HepG2 (cell line): Measurements from ENCODE around the gene CD4. TPM values are rescaled to one million over a fixed set of nuclear protein-coding genes. Genes with fewer than 3 reads are reported as not detected.
A peak's percentile ranks its signal among the peaks of the same experiment; 100 is the strongest.

Source experiments
- ARNT2 ChIP-seq: sonication (generic); formaldehyde crosslinking; IDR thresholded peaks from 2 replicates; pipeline ENCODE4 v1.8.0; 2022; ENCODE audit warnings: mild to moderate bottlenecking, low read depth, missing genetic modification reagents, moderate library complexity
- BRCA1 ChIP-seq: sonication (generic); formaldehyde crosslinking; IDR thresholded peaks from 2 replicates; pipeline ENCODE4 v1.4.0; 2020; ENCODE audit warnings: missing genetic modification reagents
- CBFB ChIP-seq: sonication (generic); formaldehyde crosslinking; IDR thresholded peaks from 2 replicates; pipeline ENCODE4 v1.4.0; 2020; ENCODE audit warnings: missing genetic modification reagents
- DNMT3B ChIP-seq: conservative IDR thresholded peaks from 2 replicates; pipeline ENCODE4 v1.6.1; 2016; ENCODE audit warnings: missing biosample characterization, control low read depth
- ETV5 ChIP-seq: IDR thresholded peaks from 2 replicates; pipeline ENCODE4 v1.6.1; 2018; ENCODE audit warnings: missing biosample characterization, missing genetic modification reagents, inconsistent platforms, borderline replicate concordance
- FLYWCH1 ChIP-seq: sonication (generic); formaldehyde crosslinking; IDR thresholded peaks from 2 replicates; pipeline ENCODE4 v1.8.1; 2023; ENCODE audit warnings: mild to moderate bottlenecking, missing genetic modification reagents
- FOXA3 ChIP-seq: IDR thresholded peaks from 2 replicates; pipeline ENCODE4 v1.6.1; 2016; ENCODE audit warnings: missing genetic modification reagents, missing compliant biosample characterization
- HDAC6 ChIP-seq: fragments of 200-600 bp; sonication (generic); IDR thresholded peaks from 2 replicates; pipeline ENCODE4 v1.7.0; 2017; ENCODE audit warnings: mild to moderate bottlenecking, antibody characterized with exemption, low read length, low read depth
- HNRNPH1 ChIP-seq: fragments of 200-400 bp; formaldehyde crosslinking; optimal IDR thresholded peaks from 2 replicates; pipeline ENCODE3; 2017; ENCODE audit warnings: mild to moderate bottlenecking, low read depth, low read length
- MXD4 ChIP-seq: IDR thresholded peaks from 2 replicates; pipeline ENCODE4 v1.6.1; 2016; ENCODE audit warnings: mild to moderate bottlenecking, missing biosample characterization, missing genetic modification reagents
- NR2F6 ChIP-seq, 2 experiments: IDR thresholded peaks; 2 replicates each; pipeline ENCODE4 v1.6.1; 2016; ENCODE audit warnings: antibody characterized with exemption in 1 of 2, mild to moderate bottlenecking in 1 of 2
- RFX1 ChIP-seq: fragments of 450-650 bp; IDR thresholded peaks from 2 replicates; pipeline ENCODE4 v1.6.1; 2017
- SIX4 ChIP-seq: sonication (generic); formaldehyde crosslinking; IDR thresholded peaks from 2 replicates; pipeline ENCODE4 v1.4.0; 2020; ENCODE audit warnings: missing genetic modification reagents
- SOX13 ChIP-seq, 3 experiments: fragments of 450-650 bp in 1 of 3; sonication (generic) in 1 of 3; formaldehyde crosslinking in 1 of 3; IDR thresholded peaks in 2 of 3; conservative IDR thresholded peaks in 1 of 3; 2 replicates each; pipeline versions ENCODE4 v1.5.0 to v1.6.1; 2016 to 2020; ENCODE audit warnings: antibody characterized with exemption in 1 of 3, mild to moderate bottlenecking in 1 of 3, missing compliant biosample characterization in 1 of 3, missing genetic modification reagents in 1 of 3, moderate library complexity in 1 of 3
- SOX5 ChIP-seq: IDR thresholded peaks from 2 replicates; pipeline ENCODE4 v1.6.1; 2016; ENCODE audit warnings: borderline replicate concordance
- TAF1 ChIP-seq: sonication (generic); formaldehyde crosslinking; IDR thresholded peaks from 2 replicates; pipeline ENCODE4 v1.4.0; 2020; ENCODE audit warnings: missing genetic modification reagents
- TEAD3 ChIP-seq: optimal IDR thresholded peaks from 2 replicates; pipeline ENCODE3; 2016; ENCODE audit warnings: borderline replicate concordance
- ZNF234 ChIP-seq: sonication (generic); formaldehyde crosslinking; conservative IDR thresholded peaks from 2 replicates; pipeline ENCODE4 v1.5.1; 2020; ENCODE audit warnings: mild to moderate bottlenecking, missing genetic modification reagents
- ZNF460 ChIP-seq: sonication (generic); formaldehyde crosslinking; IDR thresholded peaks from 2 replicates; pipeline ENCODE4 v1.5.1; 2020; ENCODE audit warnings: missing genetic modification reagents, mild to moderate bottlenecking, borderline replicate concordance
- ZNF543 ChIP-seq: sonication (generic); formaldehyde crosslinking; IDR thresholded peaks from 2 replicates; pipeline ENCODE4 v1.4.0; 2020; ENCODE audit warnings: mild to moderate bottlenecking, missing genetic modification reagents
- ZNF546 ChIP-seq: sonication (generic); formaldehyde crosslinking; conservative IDR thresholded peaks from 2 replicates; pipeline ENCODE4 v1.8.1; 2023; ENCODE audit warnings: mild to moderate bottlenecking, missing genetic modification reagents
- ZNF567 ChIP-seq: sonication (generic); formaldehyde crosslinking; IDR thresholded peaks from 2 replicates; pipeline ENCODE4 v1.8.1; 2023; ENCODE audit warnings: mild to moderate bottlenecking, missing genetic modification reagents, borderline replicate concordance
- ZNF652 ChIP-seq: IDR thresholded peaks from 2 replicates; pipeline ENCODE4 v1.6.1; 2016; ENCODE audit warnings: low read depth, borderline replicate concordance
- ZNF816 ChIP-seq: sonication (generic); formaldehyde crosslinking; IDR thresholded peaks from 2 replicates; pipeline ENCODE4 v1.8.0; 2022; ENCODE audit warnings: missing genetic modification reagents, mild to moderate bottlenecking, borderline replicate concordance
- polyA plus RNA-seq, 8 experiments: library from polyadenylated mRNA; depleted of rRNA in 3 of 8; stranded (reverse) in 7 of 8; unstranded in 1 of 8; fragments of >200 nt; fragmentation: Illumina TruSeq in 4 of 8; extraction: Trizol in 4 of 8; gene quantifications; 2 replicates each; pipeline versions ENCODE4 v1.2.1 to v1.2.3, GENCODE V29; 2011 to 2016; ENCODE audit warnings: low read depth in 4 of 8, missing spikeins in 1 of 8, mixed read lengths in 1 of 8; ENCODE audit not compliant: insufficient read depth in 1 of 8
- total RNA-seq, 5 experiments: library from RNA; depleted of rRNA; stranded (reverse); fragments of >200 nt; fragmentation: Illumina TruSeq; extraction: Trizol; gene quantifications; 2 replicates each; pipeline ENCODE4 v1.2.3, GENCODE V29; 2016; ENCODE audit warnings: low read depth in 1 of 5
- TF ChIP-seq, protein P1 (sequence below): sonication (generic); formaldehyde crosslinking; IDR thresholded peaks from 2 replicates; pipeline ENCODE4 v1.9.0; 2022; ENCODE audit warnings: low read depth, missing genetic modification reagents
- TF ChIP-seq, protein P2 (sequence below): sonication (generic); formaldehyde crosslinking; IDR thresholded peaks from 2 replicates; pipeline ENCODE4 v1.4.0; 2020; ENCODE audit warnings: missing genetic modification reagents
- TF ChIP-seq, protein P3 (sequence below): sonication (generic); formaldehyde crosslinking; IDR thresholded peaks from 2 replicates; pipeline ENCODE4 v1.8.1; 2023; ENCODE audit warnings: mild to moderate bottlenecking, missing genetic modification reagents
- TF ChIP-seq, protein P4 (sequence below): IDR thresholded peaks from 2 replicates; pipeline ENCODE4 v1.6.1; 2016; ENCODE audit warnings: low read depth

Gene CD4
- total and polyA plus RNA-seq, 2 of the 13 experiments (the other 11 are each of a cell fraction or from before 2014, with no cell fraction given), result 0.07 to 0.95 TPM

- TF ChIP-seq, protein P1, sequence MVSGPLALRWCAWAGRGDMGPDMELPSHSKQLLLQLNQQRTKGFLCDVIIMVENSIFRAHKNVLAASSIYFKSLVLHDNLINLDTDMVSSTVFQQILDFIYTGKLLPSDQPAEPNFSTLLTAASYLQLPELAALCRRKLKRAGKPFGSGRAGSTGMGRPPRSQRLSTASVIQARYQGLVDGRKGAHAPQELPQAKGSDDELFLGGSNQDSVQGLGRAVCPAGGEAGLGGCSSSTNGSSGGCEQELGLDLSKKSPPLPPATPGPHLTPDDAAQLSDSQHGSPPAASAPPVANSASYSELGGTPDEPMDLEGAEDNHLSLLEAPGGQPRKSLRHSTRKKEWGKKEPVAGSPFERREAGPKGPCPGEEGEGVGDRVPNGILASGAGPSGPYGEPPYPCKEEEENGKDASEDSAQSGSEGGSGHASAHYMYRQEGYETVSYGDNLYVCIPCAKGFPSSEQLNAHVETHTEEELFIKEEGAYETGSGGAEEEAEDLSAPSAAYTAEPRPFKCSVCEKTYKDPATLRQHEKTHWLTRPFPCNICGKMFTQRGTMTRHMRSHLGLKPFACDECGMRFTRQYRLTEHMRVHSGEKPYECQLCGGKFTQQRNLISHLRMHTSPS (CRISPR knock-in tag), result no peak
- TF ChIP-seq ZNF460 (CRISPR knock-in tag) (no peak), ZNF652 (CRISPR knock-in tag) (no peak), BRCA1 (CRISPR knock-in tag) (no peak), HDAC6 (no peak), CBFB (CRISPR knock-in tag) (no peak), ZNF543 (CRISPR knock-in tag) (no peak), DNMT3B (no peak), FLYWCH1 (CRISPR knock-in tag) (no peak), RFX1 (no peak), TAF1 (CRISPR knock-in tag) (peak; percentile 35; the same call in 1 of the 2 replicates), TEAD3 (CRISPR knock-in tag) (peak; percentile 39), ZNF567 (CRISPR knock-in tag) (0 out of 2 replicates have a peak, but pooled peaks have one; percentile 56), ETV5 (CRISPR knock-in tag) (peak; percentile 10; the same call in 1 of the 2 replicates), ZNF546 (CRISPR knock-in tag) (no peak), SIX4 (CRISPR knock-in tag) (no peak), NR2F6 (IDR thresholded peaks at IDR 0.05) (no peak), NR2F6 (CRISPR knock-in tag; IDR thresholded peaks at IDR 0.05) (no peak), FOXA3 (CRISPR knock-in tag) (no peak), ARNT2 (CRISPR knock-in tag) (no peak), ZNF816 (no peak), SOX13 (IDR thresholded peaks at IDR 0.05) (no peak), SOX13 (CRISPR knock-in tag; conservative IDR thresholded peaks at IDR 0.05 in 1 of 2, IDR thresholded peaks at IDR 0.05 in 1 of 2) (no peak), ZNF234 (CRISPR knock-in tag) (no peak), SOX5 (CRISPR knock-in tag) (no peak), MXD4 (CRISPR knock-in tag) (peak; percentile 36; the same call in 1 of the 2 replicates), HNRNPH1 (no peak)
- TF ChIP-seq, protein P2, sequence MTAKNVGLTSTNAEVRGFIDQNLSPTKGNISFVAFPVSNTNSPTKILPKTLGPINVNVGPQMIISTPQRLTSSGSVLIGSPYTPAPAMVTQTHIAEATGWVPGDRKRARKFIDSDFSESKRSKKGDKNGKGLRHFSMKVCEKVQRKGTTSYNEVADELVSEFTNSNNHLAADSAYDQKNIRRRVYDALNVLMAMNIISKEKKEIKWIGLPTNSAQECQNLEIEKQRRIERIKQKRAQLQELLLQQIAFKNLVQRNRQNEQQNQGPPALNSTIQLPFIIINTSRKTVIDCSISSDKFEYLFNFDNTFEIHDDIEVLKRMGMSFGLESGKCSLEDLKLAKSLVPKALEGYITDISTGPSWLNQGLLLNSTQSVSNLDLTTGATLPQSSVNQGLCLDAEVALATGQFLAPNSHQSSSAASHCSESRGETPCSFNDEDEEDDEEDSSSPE (CRISPR knock-in tag), result no peak
- TF ChIP-seq, protein P3, sequence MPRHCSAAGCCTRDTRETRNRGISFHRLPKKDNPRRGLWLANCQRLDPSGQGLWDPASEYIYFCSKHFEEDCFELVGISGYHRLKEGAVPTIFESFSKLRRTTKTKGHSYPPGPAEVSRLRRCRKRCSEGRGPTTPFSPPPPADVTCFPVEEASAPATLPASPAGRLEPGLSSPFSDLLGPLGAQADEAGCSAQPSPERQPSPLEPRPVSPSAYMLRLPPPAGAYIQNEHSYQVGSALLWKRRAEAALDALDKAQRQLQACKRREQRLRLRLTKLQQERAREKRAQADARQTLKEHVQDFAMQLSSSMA, result no peak
- TF ChIP-seq, protein P4, sequence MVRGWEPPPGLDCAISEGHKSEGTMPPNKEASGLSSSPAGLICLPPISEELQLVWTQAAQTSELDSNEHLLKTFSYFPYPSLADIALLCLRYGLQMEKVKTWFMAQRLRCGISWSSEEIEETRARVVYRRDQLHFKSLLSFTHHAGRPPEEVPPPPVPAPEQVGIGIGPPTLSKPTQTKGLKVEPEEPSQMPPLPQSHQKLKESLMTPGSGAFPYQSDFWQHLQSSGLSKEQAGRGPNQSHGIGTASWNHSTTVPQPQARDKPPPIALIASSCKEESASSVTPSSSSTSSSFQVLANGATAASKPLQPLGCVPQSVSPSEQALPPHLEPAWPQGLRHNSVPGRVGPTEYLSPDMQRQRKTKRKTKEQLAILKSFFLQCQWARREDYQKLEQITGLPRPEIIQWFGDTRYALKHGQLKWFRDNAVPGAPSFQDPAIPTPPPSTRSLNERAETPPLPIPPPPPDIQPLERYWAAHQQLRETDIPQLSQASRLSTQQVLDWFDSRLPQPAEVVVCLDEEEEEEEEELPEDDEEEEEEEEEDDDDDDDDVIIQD (CRISPR knock-in tag), result no peak
Measured at GRCh38 chr12:6827437-6827911, 38.1 kb downstream of the CD4 start (continued).
